GM23338 (cell line): ENCODE measurements around the gene ROBO3. TPM values are rescaled to one million over a fixed set of nuclear protein-coding genes. Genes with fewer than 3 reads are reported as not detected.

Experiments used
- ATAC-seq: fragments of 200-7000 bp; cut with Tn5 transposase; 3 replicates; pipeline ENCODE4 v1.9.1; 2020
- DNase-seq: peaks from one replicate; pipeline ENCODE4 v3.0.0-alpha.2; 2015; ENCODE audit warnings: low spot score
- H2AFZ ChIP-seq: fragments of 200-600 bp; sonication (generic); 2 replicates; pipeline ENCODE4 v1.8.0; 2016; ENCODE audit warnings: antibody characterized with exemption, mild to moderate bottlenecking, moderate library complexity
- H3F3A ChIP-seq: fragments of 200-600 bp; sonication (generic); replicated peaks from 2 replicates; pipeline ENCODE4 v1.8.0; 2017; ENCODE audit warnings: antibody characterized with exemption, mixed run types, low read depth
- H3K27ac ChIP-seq: fragments of 200-600 bp; sonication (generic); 2 replicates; pipeline ENCODE4 v1.6.1; 2016; ENCODE audit warnings: low read depth
- H3K27me3 ChIP-seq: fragments of 200-600 bp; sonication (generic); 2 replicates; pipeline ENCODE4 v1.8.0; 2016; ENCODE audit warnings: mild to moderate bottlenecking, mixed run types, moderate library complexity; ENCODE audit not compliant: insufficient read depth
- H3K36me3 ChIP-seq: fragments of 200-600 bp; sonication (generic); 2 replicates; pipeline ENCODE4 v1.8.0; 2016; ENCODE audit warnings: mild to moderate bottlenecking; ENCODE audit not compliant: insufficient read depth
- H3K4me1 ChIP-seq: fragments of 200-600 bp; sonication (generic); 2 replicates; pipeline ENCODE4 v1.8.0; 2016; ENCODE audit warnings: mild to moderate bottlenecking, moderate library complexity; ENCODE audit not compliant: insufficient read depth
- H3K4me2 ChIP-seq: fragments of 200-600 bp; sonication (generic); 2 replicates; pipeline ENCODE4 v1.7.1; 2017; ENCODE audit warnings: mixed run types
- H3K4me3 ChIP-seq: fragments of 200-600 bp; sonication (generic); 2 replicates; pipeline ENCODE4 v1.6.1; 2016; ENCODE audit warnings: mixed run types
- H3K79me2 ChIP-seq: fragments of 200-600 bp; sonication (generic); replicated peaks from 2 replicates; pipeline ENCODE4 v1.8.0; 2017; ENCODE audit warnings: mild to moderate bottlenecking; ENCODE audit not compliant: insufficient read depth
- H3K9me2 ChIP-seq: fragments of 200-600 bp; sonication (generic); 2 replicates; pipeline ENCODE4 v1.8.0; 2017; ENCODE audit not compliant: insufficient read depth
- H4K20me1 ChIP-seq: fragments of 200-600 bp; sonication (generic); replicated peaks from 2 replicates; pipeline ENCODE4 v1.8.0; 2017; ENCODE audit warnings: mild to moderate bottlenecking; ENCODE audit not compliant: insufficient read depth
- H3K27ac Mint-ChIP-seq: 2 replicates; pipeline ENCODE4 v1.8.0; 2020; ENCODE audit warnings: inconsistent platforms, mild to moderate bottlenecking, moderate library complexity, mixed read lengths
- H3K27me3 Mint-ChIP-seq: 3 replicates; pipeline ENCODE4 v1.8.0; 2022; ENCODE audit warnings: low read depth, mild to moderate bottlenecking, moderate library complexity, mixed read lengths, inconsistent platforms; ENCODE audit not compliant: insufficient read depth, poor library complexity
- H3K36me3 Mint-ChIP-seq: 3 replicates; pipeline ENCODE4 v1.8.0; 2021; ENCODE audit warnings: low read depth, mild to moderate bottlenecking, inconsistent platforms, moderate library complexity, mixed read lengths
- H3K4me1 Mint-ChIP-seq: 3 replicates; pipeline ENCODE4 v1.8.0; 2020; ENCODE audit warnings: mild to moderate bottlenecking, inconsistent platforms, mixed read lengths
- H3K4me3 Mint-ChIP-seq: 3 replicates; pipeline ENCODE4 v1.8.0; 2021; ENCODE audit warnings: moderate library complexity, mild to moderate bottlenecking, inconsistent platforms, mixed read lengths
- H3K9me3 Mint-ChIP-seq: 3 replicates; pipeline ENCODE4 v1.8.0; 2020; ENCODE audit warnings: moderate library complexity, mild to moderate bottlenecking, inconsistent platforms, mixed read lengths
- CREB1 ChIP-seq: fragments of 250-450 bp; sonication (Bioruptor Pico); IDR thresholded peaks from 2 replicates; pipeline ENCODE4 v1.5.0; 2020; ENCODE audit warnings: low read depth, mild to moderate bottlenecking, moderate library complexity
- EZH2 ChIP-seq: fragments of 200-600 bp; sonication (generic); IDR thresholded peaks from one replicate; pipeline ENCODE4 v1.8.0; 2017; ENCODE audit warnings: antibody characterized with exemption, mild to moderate bottlenecking, low read depth; ENCODE audit not compliant: unreplicated experiment
- EZH2phosphoT487 ChIP-seq: fragments of 200-600 bp; sonication (generic); IDR thresholded peaks from one replicate; pipeline ENCODE4 v1.8.1; 2018; ENCODE audit warnings: antibody characterized with exemption; ENCODE audit not compliant: unreplicated experiment
- JUNB ChIP-seq: IDR thresholded peaks from one replicate; pipeline ENCODE4 v1.6.1; 2016; ENCODE audit warnings: antibody characterized with exemption; ENCODE audit not compliant: unreplicated experiment
- NANOG ChIP-seq: IDR thresholded peaks from 2 replicates; pipeline ENCODE4 v1.6.1; 2016; ENCODE audit warnings: antibody characterized with exemption, borderline replicate concordance
- POLR2AphosphoS5 ChIP-seq: IDR thresholded peaks from 2 replicates; pipeline ENCODE4 v1.6.1; 2016; ENCODE audit warnings: antibody characterized with exemption, low read depth
- STAT1 ChIP-seq: IDR thresholded peaks from one replicate; pipeline ENCODE4 v1.6.1; 2016; ENCODE audit warnings: antibody characterized with exemption; ENCODE audit not compliant: unreplicated experiment
- ZNF114 ChIP-seq: fragments of 250-450 bp; sonication (Bioruptor Pico); IDR thresholded peaks from 2 replicates; pipeline ENCODE4 v1.5.0; 2020; ENCODE audit warnings: mild to moderate bottlenecking, moderate library complexity
- ZNF331 ChIP-seq: fragments of 250-450 bp; sonication (Bioruptor Pico); IDR thresholded peaks from 2 replicates; pipeline ENCODE4 v1.5.0; 2020; ENCODE audit warnings: low read depth, mild to moderate bottlenecking, moderate library complexity
- polyA plus RNA-seq: library from polyadenylated mRNA; unstranded; fragments of >200 nt; fragmentation: Nextera tagmentation; extraction: Ambion mirVana; gene quantifications from 2 replicates; pipeline ENCODE4 v1.2.1, GENCODE V29; 2016
- total RNA-seq: library from RNA; depleted of rRNA; stranded (reverse); fragments of >200 nt; shearing (Covaris generic); gene quantifications from 2 replicates; pipeline ENCODE4 v1.2.3, GENCODE V29; 2014
- TF ChIP-seq, protein P1 (sequence below): IDR thresholded peaks from one replicate; pipeline ENCODE4 v1.6.1; 2018; ENCODE audit warnings: antibody characterized with exemption; ENCODE audit not compliant: unreplicated experiment

Gene ROBO3
- total and polyA plus RNA-seq, 2 experiments from 2014 or later, result 17.0 to 21.4 TPM

GRCh38 chr11:124915541-124916369, 50.5 kb downstream of the ROBO3 start (continued):
- TF ChIP-seq STAT1 (no peak), ZNF114 (CRISPR knock-in tag) (no peak), POLR2AphosphoS5 (no peak), NANOG (no peak), ZNF331 (CRISPR knock-in tag) (no peak), JUNB (no peak), CREB1 (CRISPR knock-in tag) (no peak), EZH2phosphoT487 (no peak)

GRCh38 chr11:124916370-124916710, 51.1 kb downstream of the ROBO3 start:
- Histone ChIP-seq H3K4me1 (no peaks in the 10 kb centered on the region), H2AFZ (no peak overlapping the region), H3K27ac (no peak overlapping the region), H3F3A (0 out of 2 replicates have a peak, but pooled peaks cover under 1% of the 10 kb centered on the region), H3K4me2 (no peak overlapping the region), H3K79me2 (no peaks in the 10 kb centered on the region), H3K4me3 (no peak overlapping the region), H3K36me3 (0 out of 2 replicates have a peak, but pooled peaks cover 4% of the 10 kb centered on the region), H4K20me1 (no peaks in the 10 kb centered on the region), H3K27me3 (peaks cover 40% of the 10 kb centered on the region), H3K9me2 (peaks cover 4% of the 10 kb centered on the region; the same call in 1 of the 2 replicates)
- Mint-ChIP-seq H3K27ac (no peak overlapping the region), H3K36me3 (no peaks in the 10 kb centered on the region; the same call in 2 of the 3 replicates), H3K4me3 (no peak overlapping the region), H3K4me1 (peaks cover 3% of the 10 kb centered on the region; the same call in 1 of the 3 replicates), H3K27me3 (peaks cover 23% of the 10 kb centered on the region), H3K9me3 (peaks cover 23% of the 10 kb centered on the region)
- DNase-seq (no peak), ATAC-seq (no peak)
- TF ChIP-seq, protein P1, sequence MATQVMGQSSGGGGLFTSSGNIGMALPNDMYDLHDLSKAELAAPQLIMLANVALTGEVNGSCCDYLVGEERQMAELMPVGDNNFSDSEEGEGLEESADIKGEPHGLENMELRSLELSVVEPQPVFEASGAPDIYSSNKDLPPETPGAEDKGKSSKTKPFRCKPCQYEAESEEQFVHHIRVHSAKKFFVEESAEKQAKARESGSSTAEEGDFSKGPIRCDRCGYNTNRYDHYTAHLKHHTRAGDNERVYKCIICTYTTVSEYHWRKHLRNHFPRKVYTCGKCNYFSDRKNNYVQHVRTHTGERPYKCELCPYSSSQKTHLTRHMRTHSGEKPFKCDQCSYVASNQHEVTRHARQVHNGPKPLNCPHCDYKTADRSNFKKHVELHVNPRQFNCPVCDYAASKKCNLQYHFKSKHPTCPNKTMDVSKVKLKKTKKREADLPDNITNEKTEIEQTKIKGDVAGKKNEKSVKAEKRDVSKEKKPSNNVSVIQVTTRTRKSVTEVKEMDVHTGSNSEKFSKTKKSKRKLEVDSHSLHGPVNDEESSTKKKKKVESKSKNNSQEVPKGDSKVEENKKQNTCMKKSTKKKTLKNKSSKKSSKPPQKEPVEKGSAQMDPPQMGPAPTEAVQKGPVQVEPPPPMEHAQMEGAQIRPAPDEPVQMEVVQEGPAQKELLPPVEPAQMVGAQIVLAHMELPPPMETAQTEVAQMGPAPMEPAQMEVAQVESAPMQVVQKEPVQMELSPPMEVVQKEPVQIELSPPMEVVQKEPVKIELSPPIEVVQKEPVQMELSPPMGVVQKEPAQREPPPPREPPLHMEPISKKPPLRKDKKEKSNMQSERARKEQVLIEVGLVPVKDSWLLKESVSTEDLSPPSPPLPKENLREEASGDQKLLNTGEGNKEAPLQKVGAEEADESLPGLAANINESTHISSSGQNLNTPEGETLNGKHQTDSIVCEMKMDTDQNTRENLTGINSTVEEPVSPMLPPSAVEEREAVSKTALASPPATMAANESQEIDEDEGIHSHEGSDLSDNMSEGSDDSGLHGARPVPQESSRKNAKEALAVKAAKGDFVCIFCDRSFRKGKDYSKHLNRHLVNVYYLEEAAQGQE, result no peak
- TF ChIP-seq JUNB, result no peak
- no peak for TF ChIP-seq EZH2
